NCI-H748 (cell line): ENCODE data around the gene KLHL22.
"Not testable (repeated sequence)": the region's sequence is repeated elsewhere in the genome, so short reads cannot be mapped to it uniquely, and the experiment has no call there.

Source experiments
- DNase-seq: peaks from one replicate; lab custom pipeline; 2025; ENCODE audit not compliant: unreplicated experiment; lab: John Stamatoyannopoulos, UW

The KLHL22 gene

GRCh38 chr22:20404881-20405280 lies 90.7 kb downstream of the KLHL22 start:
- DNase-seq, result no peak

- no peak for DNase-seq
Measured at GRCh38 chr22:20403779-20404140, 91.8 kb downstream of the KLHL22 start.

DNA sequence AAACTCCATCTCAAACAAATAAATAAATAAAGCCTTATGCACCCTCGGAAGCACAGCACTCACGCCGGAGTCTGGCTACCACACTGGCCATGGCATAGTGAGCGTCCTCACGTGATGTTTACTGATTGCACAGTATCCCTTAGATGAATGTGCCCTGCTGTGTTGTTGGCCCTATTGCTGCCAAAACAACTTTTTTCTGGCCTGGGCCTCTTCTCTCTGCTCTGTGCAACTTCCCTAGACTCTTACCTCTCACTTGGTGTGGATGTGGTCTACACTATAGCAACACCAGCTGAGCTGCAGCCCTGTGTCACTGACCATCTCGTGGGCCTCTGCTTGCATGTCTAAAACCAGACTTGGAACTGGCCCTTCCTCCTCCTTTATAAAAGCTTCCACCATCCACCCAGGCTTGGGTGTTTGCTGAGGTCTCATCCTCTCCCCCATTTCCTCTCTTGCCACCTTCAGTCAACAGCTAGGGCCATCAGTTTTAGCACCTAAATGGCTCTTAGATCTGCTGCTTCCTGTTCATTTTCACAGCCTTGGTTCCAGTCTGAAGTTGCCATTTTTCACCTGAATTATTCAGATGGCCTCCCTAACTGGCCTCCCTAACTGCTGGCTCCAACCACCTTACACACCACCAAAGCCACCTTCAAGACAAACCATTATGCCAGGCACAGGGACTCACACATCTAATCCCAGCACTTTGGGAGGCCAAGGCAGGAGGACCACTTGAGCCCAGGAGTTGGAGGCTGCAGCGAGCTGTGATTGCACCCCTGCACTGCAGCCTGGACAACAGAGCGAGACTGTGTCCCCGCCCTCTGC lies 92.4 kb downstream of the KLHL22 start:
- DNase-seq, result no peak

DNA sequence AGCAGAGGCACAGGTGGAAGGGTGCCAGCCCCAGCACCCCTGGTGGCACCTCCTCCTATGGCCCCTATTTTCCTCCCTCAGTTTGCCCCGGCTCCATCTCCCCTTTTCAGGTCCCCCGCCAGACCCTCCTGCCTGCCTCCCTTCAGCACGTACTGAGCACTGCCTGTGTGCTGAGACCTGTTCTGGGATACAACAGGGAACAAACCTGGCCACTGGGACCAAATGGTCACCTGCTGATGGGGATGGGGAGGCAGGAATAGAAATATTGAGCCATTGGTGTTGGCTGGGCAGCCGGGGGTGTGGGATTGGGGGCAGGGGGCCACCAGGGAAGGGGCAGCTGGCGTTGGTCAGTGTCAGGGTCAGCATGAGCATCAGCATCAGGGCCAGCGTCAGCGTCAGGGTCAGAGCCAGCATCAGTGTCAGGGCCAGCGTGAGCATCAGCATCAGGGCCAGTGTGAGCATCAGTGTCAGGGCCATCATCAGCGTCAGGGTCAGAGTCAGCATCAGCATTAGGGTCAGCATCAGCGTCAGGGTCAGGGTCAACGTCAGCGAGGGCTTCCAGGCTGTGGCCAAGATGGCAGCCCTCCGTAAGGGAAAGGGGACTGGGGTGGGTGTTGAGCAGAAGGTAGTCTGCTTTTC lies 94.1 kb downstream of the KLHL22 start:
- DNase-seq, result no peak

- DNase-seq, result no peak
Measured at GRCh38 chr22:20400606-20401375, 94.8 kb downstream of the KLHL22 start.

DNA sequence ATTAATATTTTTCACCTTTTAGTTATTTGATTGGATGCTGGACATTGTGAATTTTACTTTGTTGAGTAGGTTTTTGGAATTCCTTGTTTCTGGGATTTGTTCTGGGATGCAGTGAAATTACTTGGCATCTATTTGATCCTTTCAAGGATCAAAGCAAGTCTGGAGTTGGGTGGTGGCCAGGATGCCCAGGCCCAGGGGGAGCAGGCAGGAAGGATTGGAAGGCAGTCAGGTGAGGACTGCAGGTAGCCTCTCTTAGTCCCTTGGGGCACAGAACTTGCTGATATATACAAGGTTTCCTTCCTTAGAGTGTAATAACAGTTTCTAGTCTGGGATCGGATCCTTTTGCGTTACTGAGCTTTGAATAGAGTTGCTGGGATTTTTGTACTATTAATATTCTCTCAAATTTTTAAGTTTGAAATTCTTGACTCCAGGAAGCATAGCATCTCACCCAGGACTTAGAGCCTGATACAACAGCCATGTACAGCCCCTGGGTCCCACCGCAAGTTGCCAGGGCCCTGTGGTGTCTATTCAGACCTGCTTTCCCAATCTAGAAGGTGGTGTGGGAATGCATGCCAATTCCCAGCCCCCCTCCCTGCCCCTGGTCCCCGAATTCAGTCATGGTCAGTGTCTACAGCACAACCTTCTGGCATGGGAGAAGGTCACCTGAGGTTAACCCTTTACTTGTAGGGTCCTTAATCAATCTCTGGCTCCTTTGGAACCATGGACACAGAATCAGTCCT lies 95.6 kb downstream of the KLHL22 start:
- no peak for DNase-seq

DNA sequence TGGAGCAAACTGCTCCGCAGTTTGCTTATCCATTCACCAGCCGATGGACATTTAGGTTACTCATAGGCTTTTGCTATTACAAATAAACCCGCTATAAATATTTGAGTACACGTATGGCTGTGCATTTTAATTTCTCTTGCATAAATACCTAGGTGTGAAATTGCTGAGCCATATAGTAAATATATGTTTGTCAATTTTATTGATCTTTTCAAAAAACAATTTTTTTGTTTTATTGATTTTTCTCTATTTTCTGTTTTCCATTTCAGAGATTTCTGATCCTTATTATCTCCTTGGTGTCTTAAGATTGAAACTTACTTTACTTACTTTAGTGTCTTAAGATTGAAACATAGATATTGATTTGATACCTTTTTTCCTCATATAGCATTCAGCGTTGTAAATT lies 97.2 kb downstream of the KLHL22 start:
- DNase-seq, result no peak

DNA sequence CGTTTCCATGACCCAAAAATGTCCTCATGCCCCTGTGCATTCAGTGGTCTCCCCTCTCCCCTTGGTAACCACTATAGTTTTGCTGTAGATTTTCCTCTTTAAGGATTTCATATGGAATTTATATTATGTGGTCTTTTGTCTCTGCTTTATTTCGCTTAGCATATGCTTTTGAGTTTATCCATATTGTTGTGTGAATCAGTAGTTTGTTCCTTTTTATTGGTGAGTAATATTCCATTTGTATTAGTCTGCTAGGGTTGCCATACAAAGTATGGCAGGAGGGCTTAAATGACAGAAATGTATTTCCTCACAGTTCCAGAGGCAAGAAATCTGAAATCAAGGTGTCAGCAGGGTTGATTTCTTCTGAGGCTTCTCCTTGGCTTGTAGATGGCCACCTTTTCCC lies 98.1 kb downstream of the KLHL22 start:
- DNase-seq, result no peak

GRCh38 chr22:20396639-20397038 lies 99.0 kb downstream of the KLHL22 start:
- DNase-seq, result no peak

DNA sequence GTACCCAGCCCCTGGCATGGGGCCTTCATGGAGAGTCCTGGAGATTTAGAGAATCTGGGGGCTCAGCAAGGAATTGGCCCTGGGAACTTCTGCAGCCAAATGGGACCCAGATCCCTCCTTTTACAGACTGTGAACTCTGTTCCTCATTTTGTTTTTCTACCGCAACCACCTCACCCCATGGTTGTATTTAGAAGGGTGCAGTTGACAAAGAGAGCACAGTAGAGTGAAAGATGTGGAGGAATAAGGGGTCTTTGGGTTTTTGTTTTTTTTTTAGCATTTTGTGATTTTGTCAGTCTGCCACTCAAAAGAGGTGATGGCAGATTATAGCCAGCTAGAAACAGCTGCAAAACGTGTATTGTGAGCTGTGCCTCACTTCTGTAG lies 99.7 kb downstream of the KLHL22 start:
- no peak for DNase-seq

GRCh38 chr22:20395181-20395906 lies 100.3 kb downstream of the KLHL22 start:
- DNase-seq, result no peak

GRCh38 chr22:20393705-20394476 lies 101.7 kb downstream of the KLHL22 start, which contains the start of gene ZNF74:
Gene ZNF74 (plus strand): TSS chr22:20394151. CDS start chr22:20394629, 478 bp downstream.
- peak; percentile 88 for DNase-seq

DNA sequence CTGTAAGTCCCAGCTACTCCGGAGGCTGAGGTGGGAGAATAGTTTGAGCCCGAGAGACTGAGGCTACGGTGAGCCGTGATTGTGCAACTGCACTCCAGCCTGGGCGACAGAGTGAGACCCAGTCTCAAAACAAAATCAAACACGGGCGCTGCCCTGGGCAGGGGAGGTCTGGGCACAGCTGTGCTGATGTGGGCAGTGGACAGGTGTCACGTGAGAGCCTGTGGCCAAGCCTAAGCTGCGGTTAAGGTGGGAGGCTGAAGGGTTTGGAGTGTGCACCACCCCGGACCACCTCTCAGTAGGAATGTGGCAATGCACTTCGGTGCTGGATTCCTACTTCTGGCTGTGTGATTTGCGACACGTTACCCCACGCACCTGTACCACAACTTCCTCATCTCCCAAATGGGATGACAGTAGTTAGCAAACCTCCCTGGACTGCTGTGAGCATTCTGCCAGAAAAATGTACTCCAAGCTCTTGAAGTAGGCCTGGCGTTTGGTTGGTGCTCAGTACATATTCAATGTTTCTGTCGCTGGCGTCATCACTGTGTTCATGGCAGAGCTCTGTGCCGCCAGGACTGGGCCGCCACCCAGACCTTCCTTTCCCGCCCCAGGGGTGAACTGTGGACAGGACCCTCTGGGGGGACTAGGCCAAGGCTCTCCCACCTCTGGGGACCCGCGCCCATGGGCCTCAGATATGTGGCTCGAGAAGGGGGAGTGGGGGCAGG lies 102.5 kb downstream of the KLHL22 start:
- DNase-seq, result no peak

DNA sequence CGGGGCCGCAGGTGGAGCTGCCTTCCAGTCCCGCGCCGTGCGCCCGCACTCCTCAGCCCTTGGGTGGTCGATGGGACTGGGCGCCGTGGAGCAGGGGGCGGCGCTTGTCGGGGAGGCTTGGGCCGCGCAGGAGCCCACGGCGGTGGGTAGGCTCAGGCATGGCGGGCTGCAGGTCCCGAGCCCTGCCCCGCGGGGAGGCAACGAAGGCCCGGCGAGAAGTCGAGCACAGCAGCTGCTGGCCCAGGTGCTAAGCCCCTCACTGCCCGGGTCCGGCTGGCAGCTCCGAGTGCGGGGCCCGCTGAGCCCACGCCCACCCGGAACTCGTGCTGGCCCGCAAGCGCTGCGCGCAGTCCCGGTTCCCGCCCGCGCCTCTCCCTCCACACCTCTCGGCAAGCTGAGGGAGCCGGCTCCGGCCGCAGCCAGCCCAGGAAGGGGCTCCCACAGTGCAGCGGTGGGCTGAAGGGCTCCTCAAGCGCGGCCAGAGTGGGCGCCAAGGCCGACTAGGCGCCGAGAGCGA lies 103.2 kb downstream of the KLHL22 start:
- DNase-seq, result not testable (repeated sequence)
